Astrocyte of the spinal cord (primary cell): ENCODE data around the gene CLECL1.
A peak's percentile ranks its signal among the peaks of the same experiment; 100 is the strongest.
"Not testable (repeated sequence)": the region's sequence is repeated elsewhere in the genome, so short reads cannot be mapped to it uniquely, and the experiment has no call there.

Source experiments
- DNase-seq: peaks from one replicate; pipeline ENCODE4 v3.0.0; 2011; ENCODE audit warnings: low read depth, low spot score
- H3K4me3 ChIP-seq: 2 replicates; pipeline ENCODE4 v1.5.1; 2011; ENCODE audit warnings: low read depth, mild to moderate bottlenecking, low read length, moderate library complexity
- CTCF ChIP-seq: IDR thresholded peaks from 2 replicates; pipeline ENCODE4 v1.5.1; 2012; ENCODE audit warnings: low read depth, mild to moderate bottlenecking, low read length, inconsistent platforms
- in situ Hi-C: cut with HindIII; loops from 2 replicates; pipeline ENCODE4 v1.10.0; 2017; ENCODE audit warnings: low sequenced_read_pairs

The CLECL1 gene

GRCh38 chr12:9742661-9743060, 9.8 kb upstream of the CLECL1 start:
- H3K4me3 ChIP-seq: no peak overlapping the region
- TF ChIP-seq CTCF: no peak
- in situ Hi-C loops: no loop called here
- no peak for DNase-seq

GRCh38 chr12:9741726-9742125, 8.8 kb upstream of the CLECL1 start:
- no peak overlapping the region for H3K4me3 ChIP-seq
- TF ChIP-seq CTCF: no peak
- in situ Hi-C loops: no loop called here
- DNase-seq: no peak

GRCh38 chr12:9740106-9740750, 7.3 kb upstream of the CLECL1 start:
- H3K4me3 ChIP-seq: peak overlapping the region; percentile 10
- in situ Hi-C loops: no loop called here

GRCh38 chr12:9739404-9740105, 6.7 kb upstream of the CLECL1 start:
- in situ Hi-C loops, DNase-seq: not testable (repeated sequence)
- H3K4me3 ChIP-seq: peak overlapping the region; percentile 10

More at GRCh38 chr12:9740106-9740750, 7.3 kb upstream of the CLECL1 start:
- no peak for TF ChIP-seq CTCF
- DNase-seq: no peak

GRCh38 chr12:9738905-9739304, 6.0 kb upstream of the CLECL1 start:
- DNase-seq, in situ Hi-C loops, H3K4me3 ChIP-seq: not testable (repeated sequence)

GRCh38 chr12:9736936-9737705, 4.2 kb upstream of the CLECL1 start:
- no peak overlapping the region for H3K4me3 ChIP-seq
- DNase-seq: no peak
- no peak for TF ChIP-seq CTCF
- in situ Hi-C loops: no loop called here

- no peak overlapping the region for H3K4me3 ChIP-seq
- TF ChIP-seq CTCF: no peak
- in situ Hi-C loops: no loop called here
- no peak for DNase-seq
Measured at GRCh38 chr12:9735601-9736000, 2.7 kb upstream of the CLECL1 start.
